ENCODE measurements around the gene GASK1A.

GASK1A gene

DNA sequence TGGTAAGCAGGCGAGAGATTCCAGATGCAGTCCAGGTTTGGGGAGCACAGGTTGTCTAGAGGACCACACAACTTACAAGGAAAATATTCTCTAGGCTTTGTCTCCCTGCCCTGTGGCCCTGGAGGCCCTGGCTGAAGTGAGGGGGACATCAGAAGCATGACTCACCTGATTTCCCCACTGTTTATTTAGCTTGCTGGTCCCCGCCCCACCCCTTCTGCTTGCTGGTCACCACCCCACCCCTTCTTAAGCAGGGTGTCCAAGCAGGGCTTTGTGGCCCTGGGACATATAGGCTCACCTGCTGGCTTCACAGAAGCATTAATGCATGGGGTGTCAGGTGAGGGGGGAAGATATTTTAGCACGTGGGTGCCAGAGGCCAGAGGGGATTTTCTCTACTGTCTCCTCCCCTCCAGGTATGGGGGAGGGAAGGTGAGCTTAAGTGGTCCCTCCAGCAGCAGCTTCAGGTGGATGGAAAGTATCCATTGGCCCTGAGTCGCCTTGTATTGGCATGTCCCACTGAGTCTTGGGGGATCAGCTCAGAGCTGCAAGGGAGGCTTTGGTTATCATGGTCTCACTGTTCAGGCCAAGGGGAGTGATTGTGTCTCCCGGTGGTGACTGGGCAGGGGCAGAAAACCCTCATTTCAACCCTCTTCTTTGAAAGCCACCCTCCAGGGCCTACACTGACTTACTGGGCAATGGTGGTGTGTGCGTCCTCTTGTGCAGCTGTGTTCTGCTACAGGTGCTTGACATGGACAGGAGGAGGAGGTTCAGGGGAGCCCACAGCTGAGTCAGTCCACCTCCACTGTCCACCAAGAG is 49.8 kb downstream of the GASK1A start:
- Histone ChIP-seq H3K36me3 (ENCODE audit: control insufficient read depth, insufficient read depth, low read length) (no peaks in the 10 kb centered on the region), H3K4me3 (ENCODE audit: low read length) (no peak overlapping the region), H3K9me3 (ENCODE audit: control insufficient read depth, low read length) (no peaks in the 10 kb centered on the region), H3K9ac (ENCODE audit: low read length) (no peak overlapping the region), H3K4me1 (ENCODE audit: control insufficient read depth, insufficient read depth, low read length) (peaks cover 30% of the 10 kb centered on the region), H3K27me3 (ENCODE audit: control insufficient read depth, insufficient read depth, low read length) (no peaks in the 10 kb centered on the region)

DNA sequence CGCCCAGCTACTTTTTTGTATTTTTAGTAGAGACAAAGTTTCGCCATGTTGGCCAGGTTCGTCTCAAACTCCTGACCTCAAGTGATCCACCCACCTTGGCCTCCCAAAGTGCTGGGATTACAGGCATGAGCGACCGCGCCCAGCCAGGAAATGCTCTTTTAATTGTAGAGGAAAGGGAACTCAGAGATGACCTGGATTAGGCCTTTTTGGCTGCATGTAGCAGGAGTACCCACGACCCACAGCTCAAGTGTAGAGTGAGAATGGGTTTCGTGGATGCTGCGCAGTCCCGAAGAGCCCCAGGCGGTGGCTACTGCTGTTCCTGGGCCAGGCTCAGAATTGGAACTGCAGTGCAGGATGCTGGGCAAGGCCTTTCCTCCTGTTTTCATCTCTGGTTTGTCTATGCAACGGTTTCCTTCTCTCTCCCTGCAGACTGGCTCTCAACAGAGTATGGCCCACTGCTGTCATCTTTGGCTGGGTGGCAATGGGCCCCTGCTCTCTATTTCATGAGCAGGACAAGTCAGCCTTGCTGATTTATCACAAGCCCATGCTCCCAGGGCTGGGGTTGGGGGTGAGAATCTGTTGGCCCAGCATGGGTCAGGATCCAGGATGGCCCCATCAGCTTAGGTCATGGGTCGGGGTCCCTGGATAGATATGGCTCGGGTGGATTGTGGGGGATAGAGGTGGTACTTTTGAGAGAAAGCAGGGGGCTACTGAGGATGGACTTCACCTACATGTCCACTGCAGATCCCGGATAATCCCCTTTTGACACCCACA is 51.2 kb downstream of the GASK1A start:
- Histone ChIP-seq H3K4me3 (ENCODE audit: low read length) (no peak overlapping the region), H3K4me1 (ENCODE audit: control insufficient read depth, insufficient read depth, low read length) (peaks cover 30% of the 10 kb centered on the region), H3K36me3 (ENCODE audit: control insufficient read depth, insufficient read depth, low read length) (no peaks in the 10 kb centered on the region), H3K9ac (ENCODE audit: low read length) (no peak overlapping the region), H3K27me3 (ENCODE audit: control insufficient read depth, insufficient read depth, low read length) (no peaks in the 10 kb centered on the region), H3K9me3 (ENCODE audit: control insufficient read depth, low read length) (no peaks in the 10 kb centered on the region)

DNA sequence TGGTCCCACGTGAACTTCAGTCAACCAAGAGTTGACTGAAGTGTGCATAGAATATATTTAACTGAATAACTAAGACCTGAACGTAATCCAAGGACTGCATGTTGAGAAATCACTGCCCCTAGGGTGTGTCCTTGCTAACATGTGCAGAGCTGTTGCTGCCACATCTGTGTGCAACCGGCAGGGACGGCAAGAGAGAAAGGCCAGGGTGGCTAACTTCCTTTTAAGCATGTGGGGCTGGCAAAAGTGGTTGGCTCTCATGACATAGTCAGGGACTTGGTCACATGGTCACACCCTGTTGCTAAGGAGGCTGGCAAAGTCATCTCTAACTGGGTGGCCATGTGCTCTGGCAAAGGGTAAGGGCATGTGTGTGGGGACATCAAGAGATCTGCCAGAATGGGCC is 52.4 kb downstream of the GASK1A start:
- Histone ChIP-seq H3K4me3 (ENCODE audit: low read length) (no peak overlapping the region), H3K9me3 (ENCODE audit: control insufficient read depth, low read length) (no peaks in the 10 kb centered on the region), H3K4me1 (ENCODE audit: control insufficient read depth, insufficient read depth, low read length) (peaks cover 30% of the 10 kb centered on the region), H3K36me3 (ENCODE audit: control insufficient read depth, insufficient read depth, low read length) (no peaks in the 10 kb centered on the region), H3K9ac (ENCODE audit: low read length) (no peak overlapping the region), H3K27me3 (ENCODE audit: control insufficient read depth, insufficient read depth, low read length) (no peaks in the 10 kb centered on the region)

DNA sequence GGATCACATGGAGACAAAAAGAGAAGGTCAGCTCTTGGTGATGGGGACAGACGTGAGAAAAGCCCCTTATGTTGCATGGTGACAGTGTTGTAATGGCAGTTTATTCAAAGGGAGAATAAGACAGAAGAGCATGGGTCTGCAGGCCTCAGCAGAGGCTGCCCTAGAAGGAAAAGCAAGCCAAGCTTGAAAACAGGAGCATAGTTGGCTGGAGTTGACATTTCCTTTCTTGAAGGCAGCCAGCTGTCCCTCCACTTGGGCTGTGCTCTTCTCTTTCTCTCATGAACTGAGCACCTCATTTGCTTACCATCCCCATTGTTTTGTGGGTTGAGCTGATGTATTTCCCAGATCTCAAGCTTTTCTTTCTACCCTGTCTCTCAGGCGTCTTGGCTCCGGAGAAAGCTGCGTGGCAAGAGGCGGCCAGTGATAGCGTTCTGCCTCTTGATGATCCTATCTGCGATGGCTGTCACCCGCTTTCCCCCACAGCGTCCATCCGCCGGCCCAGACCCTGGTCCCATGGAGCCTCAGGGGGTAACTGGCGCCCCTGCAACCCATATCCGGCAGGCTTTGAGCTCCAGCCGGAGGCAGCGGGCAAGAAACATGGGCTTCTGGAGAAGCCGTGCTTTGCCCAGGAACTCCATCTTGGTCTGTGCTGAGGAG is 52.9 kb downstream of the GASK1A start:
- Histone ChIP-seq H3K9me3 (ENCODE audit: control insufficient read depth, low read length) (no peaks in the 10 kb centered on the region), H3K4me3 (ENCODE audit: low read length) (no peak overlapping the region), H3K9ac (ENCODE audit: low read length) (no peak overlapping the region), H3K36me3 (ENCODE audit: control insufficient read depth, insufficient read depth, low read length) (no peaks in the 10 kb centered on the region), H3K27me3 (ENCODE audit: control insufficient read depth, insufficient read depth, low read length) (no peaks in the 10 kb centered on the region), H3K4me1 (ENCODE audit: control insufficient read depth, insufficient read depth, low read length) (peaks cover 24% of the 10 kb centered on the region)

DNA sequence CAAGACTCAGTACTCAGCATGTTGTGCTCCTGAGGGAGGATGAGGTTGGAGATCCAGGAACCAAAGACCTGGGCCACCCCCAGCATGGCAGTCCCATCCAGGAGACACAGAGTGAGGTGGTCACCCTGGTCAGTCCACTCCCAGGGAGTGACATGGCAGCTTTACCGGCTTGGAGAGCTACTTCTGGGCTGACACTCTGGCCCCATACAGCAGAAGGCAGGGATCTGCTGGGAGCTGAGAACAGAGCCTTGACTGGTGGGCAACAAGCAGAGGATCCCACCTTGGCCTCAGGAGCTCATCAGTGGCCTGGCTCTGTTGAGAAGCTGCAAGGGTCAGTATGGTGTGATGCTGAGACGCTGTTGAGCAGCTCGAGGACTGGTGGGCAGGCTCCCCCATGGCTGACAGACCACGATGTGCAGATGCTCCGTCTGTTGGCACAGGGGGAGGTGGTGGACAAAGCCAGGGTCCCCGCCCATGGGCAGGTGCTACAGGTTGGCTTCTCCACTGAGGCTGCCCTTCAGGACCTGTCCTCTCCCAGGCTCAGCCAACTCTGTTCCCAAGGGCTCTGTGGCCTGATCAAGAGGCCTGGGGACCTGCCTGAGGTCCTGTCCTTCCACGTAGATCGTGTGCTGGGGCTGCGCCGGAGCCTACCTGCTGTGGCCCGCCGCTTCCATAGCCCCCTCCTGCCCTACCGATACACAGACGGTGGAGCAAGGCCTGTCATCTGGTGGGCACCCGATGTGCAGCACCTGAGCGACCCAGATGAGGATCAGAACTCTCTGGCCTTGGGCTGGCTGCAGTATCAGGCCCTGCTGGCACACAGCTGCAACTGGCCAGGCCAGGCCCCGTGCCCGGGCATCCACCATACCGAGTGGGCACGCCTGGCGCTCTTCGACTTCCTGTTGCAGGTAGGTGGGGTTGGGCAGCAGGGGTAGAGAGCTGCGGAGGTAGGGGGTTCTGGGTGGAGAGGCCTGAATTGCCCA is 53.8 kb downstream of the GASK1A start:
- Histone ChIP-seq H3K9me3 (ENCODE audit: control insufficient read depth, low read length) (no peaks in the 10 kb centered on the region), H3K4me1 (ENCODE audit: control insufficient read depth, insufficient read depth, low read length) (peaks cover 20% of the 10 kb centered on the region), H3K9ac (ENCODE audit: low read length) (no peak overlapping the region), H3K36me3 (ENCODE audit: control insufficient read depth, insufficient read depth, low read length) (no peaks in the 10 kb centered on the region), H3K27me3 (ENCODE audit: control insufficient read depth, insufficient read depth, low read length) (no peaks in the 10 kb centered on the region), H3K4me3 (ENCODE audit: low read length) (no peak overlapping the region)

DNA sequence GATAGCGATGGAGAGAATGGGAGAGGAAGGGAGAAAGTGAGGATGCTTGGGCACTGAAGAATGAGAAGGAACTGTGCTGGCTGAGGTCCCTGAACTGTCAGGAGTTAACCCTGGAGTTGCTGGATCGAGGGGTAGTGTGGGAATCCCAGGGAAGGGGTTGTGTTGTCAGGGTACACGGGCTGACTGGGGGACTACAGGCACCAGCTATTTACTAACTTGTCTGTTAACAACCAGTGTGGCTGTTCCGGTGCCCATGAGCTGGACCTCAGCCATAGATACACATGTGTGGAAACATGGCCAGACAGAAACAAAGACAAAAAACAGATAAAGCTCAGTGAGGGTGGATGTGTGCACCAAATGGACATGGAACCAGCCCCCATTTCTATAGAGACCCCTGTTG is 55.1 kb downstream of the GASK1A start:
- H3K27me3 ChIP-seq (ENCODE audit: control insufficient read depth, insufficient read depth, low read length) = no peaks in the 10 kb centered on the region
- H3K4me3 ChIP-seq (ENCODE audit: low read length) = no peak overlapping the region
- no peaks in the 10 kb centered on the region for H3K36me3 ChIP-seq (ENCODE audit: control insufficient read depth, insufficient read depth, low read length)
- no peak overlapping the region for H3K9ac ChIP-seq (ENCODE audit: low read length)
- H3K9me3 ChIP-seq (ENCODE audit: control insufficient read depth, low read length) = no peaks in the 10 kb centered on the region
- peaks cover 8% of the 10 kb centered on the region for H3K4me1 ChIP-seq (ENCODE audit: control insufficient read depth, insufficient read depth, low read length)

DNA sequence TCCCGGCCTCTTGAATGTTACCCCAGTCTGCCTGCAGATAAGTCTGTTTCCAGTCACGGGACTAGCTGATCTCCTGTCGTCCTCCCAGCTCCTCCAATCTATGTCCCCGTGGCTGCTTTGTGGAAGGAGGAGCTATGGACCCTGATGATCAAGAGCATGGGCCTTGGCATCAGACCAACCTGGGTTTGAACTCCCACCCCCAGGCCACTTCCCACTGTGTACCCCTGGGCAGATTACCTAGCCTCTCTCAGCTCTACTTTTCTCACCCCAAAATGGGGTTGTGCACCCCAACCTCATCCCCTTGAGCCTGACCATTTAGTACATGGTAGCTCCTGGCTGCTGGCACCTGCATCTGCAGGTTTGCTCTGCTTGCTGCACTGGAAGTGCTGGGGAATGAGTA is 55.8 kb downstream of the GASK1A start:
- peaks cover 4% of the 10 kb centered on the region for H3K4me1 ChIP-seq (ENCODE audit: control insufficient read depth, insufficient read depth, low read length)
- H3K36me3 ChIP-seq (ENCODE audit: control insufficient read depth, insufficient read depth, low read length) = no peaks in the 10 kb centered on the region
- no peak overlapping the region for H3K9ac ChIP-seq (ENCODE audit: low read length)
- no peaks in the 10 kb centered on the region for H3K27me3 ChIP-seq (ENCODE audit: control insufficient read depth, insufficient read depth, low read length)
- no peak overlapping the region for H3K4me3 ChIP-seq (ENCODE audit: low read length)
- no peaks in the 10 kb centered on the region for H3K9me3 ChIP-seq (ENCODE audit: control insufficient read depth, low read length)

DNA sequence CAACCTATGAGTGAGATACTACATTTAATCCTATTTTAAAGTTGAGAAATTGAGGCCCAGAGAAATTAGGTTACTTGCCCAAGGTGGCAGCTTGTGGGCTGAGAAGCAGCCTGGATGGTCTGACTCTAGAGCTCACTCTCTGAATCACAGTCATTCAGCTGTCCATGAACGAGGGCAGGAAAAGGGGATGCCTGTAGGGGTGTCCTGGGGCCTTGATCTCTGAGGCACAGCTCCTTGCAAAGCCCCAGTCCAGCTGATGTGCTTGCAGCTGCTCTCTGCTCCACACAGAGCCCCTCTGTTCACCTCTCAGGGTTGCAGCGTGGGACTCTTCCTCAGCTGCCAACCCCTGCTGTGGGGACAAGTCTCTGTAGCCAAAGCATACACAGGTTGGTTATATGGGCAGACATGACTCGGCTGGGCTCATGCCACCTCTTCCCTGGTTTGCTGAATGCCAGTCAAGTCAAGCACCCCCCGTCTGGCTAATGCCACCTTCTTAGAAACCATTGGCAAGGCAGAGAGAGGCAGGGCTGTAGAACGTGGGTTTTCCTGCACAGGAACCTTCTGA is 56.8 kb downstream of the GASK1A start:
- H3K9me3 ChIP-seq (ENCODE audit: control insufficient read depth, low read length) = no peaks in the 10 kb centered on the region
- H3K36me3 ChIP-seq (ENCODE audit: control insufficient read depth, insufficient read depth, low read length) = no peaks in the 10 kb centered on the region

DNA sequence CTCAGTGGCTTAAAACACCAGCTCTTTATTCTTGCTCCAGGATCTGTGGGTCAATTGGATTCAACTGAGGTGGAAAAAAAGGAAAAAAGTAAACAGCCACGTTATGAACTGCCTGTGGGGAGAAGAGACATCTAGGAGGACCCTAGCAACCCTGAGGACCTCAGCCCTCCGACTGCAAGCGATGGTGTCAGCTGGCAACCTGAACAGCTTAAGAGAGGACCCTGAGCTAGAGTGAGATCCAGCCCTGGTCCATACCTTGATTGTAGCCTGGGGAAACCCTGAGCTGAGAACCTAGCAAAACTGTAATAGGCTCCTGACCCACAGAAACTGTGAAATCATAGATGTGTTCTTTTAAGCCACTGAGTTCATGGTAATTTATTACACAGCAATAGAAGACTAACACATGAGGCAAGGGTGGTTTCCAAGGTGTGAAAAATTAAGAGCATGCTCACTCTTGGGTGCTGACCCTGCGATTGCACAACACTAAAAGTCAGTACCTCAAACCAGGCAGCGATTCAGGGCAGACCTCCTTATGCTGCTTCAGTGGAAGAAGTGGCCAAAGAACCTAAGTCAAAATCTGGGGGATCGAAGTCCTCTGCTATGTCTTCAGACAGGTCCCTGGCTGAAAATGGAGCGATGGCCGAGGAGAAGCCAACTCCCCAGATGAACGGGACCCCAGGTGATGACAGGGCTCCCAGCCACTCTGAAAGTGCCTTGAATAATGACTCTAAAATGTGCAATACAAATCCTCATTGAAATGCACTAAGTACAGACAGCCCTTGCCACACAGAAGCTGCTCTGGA is 57.7 kb downstream of the GASK1A start:
- H3K4me1 ChIP-seq (ENCODE audit: control insufficient read depth, insufficient read depth, low read length) = no peaks in the 10 kb centered on the region
- H3K9me3 ChIP-seq (ENCODE audit: control insufficient read depth, low read length) = no peaks in the 10 kb centered on the region
- no peaks in the 10 kb centered on the region for H3K27me3 ChIP-seq (ENCODE audit: control insufficient read depth, insufficient read depth, low read length)
- no peak overlapping the region for H3K4me3 ChIP-seq (ENCODE audit: low read length)
- H3K9ac ChIP-seq (ENCODE audit: low read length) = no peak overlapping the region
- H3K36me3 ChIP-seq (ENCODE audit: control insufficient read depth, insufficient read depth, low read length) = no peaks in the 10 kb centered on the region

More for the DNA sequence above, 56.8 kb downstream of the GASK1A start:
- Histone ChIP-seq H3K9ac (ENCODE audit: low read length) (no peak overlapping the region), H3K27me3 (ENCODE audit: control insufficient read depth, insufficient read depth, low read length) (no peaks in the 10 kb centered on the region), H3K4me1 (ENCODE audit: control insufficient read depth, insufficient read depth, low read length) (peaks cover 4% of the 10 kb centered on the region), H3K4me3 (ENCODE audit: low read length) (no peak overlapping the region)

DNA sequence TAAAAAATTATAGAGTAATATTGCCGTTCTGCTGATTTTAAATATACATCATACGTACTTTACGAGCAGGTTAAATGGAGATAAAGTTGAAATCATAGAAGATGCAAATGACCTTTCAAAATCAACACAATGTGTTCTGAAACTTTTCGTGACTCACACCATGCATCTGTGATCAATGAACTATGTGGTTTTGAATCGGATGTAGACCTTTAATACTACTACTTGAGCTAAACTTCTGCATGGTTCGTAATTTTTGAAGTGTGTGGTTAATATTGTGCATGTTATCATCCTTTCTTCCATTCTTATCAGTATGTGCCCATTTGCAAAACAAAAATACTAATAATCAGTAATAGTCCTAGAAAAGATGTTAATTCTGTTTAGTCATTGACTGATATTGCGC is 58.9 kb downstream of the GASK1A start:
- H3K4me3 ChIP-seq (ENCODE audit: low read length) = no peak overlapping the region
- no peaks in the 10 kb centered on the region for H3K27me3 ChIP-seq (ENCODE audit: control insufficient read depth, insufficient read depth, low read length)
- H3K36me3 ChIP-seq (ENCODE audit: control insufficient read depth, insufficient read depth, low read length) = no peaks in the 10 kb centered on the region
- H3K4me1 ChIP-seq (ENCODE audit: control insufficient read depth, insufficient read depth, low read length) = no peaks in the 10 kb centered on the region
- H3K9ac ChIP-seq (ENCODE audit: low read length) = no peak overlapping the region
- H3K9me3 ChIP-seq (ENCODE audit: control insufficient read depth, low read length) = no peaks in the 10 kb centered on the region
